ENCODE results near the gene MEIS2. TPM values are rescaled to one million over a fixed set of nuclear protein-coding genes. Genes with fewer than 3 reads are reported as not detected.
A peak's percentile ranks its signal among the peaks of the same experiment; 100 is the strongest.

Gene MEIS2
- total RNA-seq, 1 donor, result 73.0 TPM

GRCh38 chr15:37105029-37105428, 4.7 kb upstream of the MEIS2 start:
- no peak overlapping the region for H3K4me3 ChIP-seq (ENCODE audit: low read depth, low read length)
- TF ChIP-seq CTCF (IDR thresholded peaks at IDR 0.05; ENCODE audit: insufficient read depth, low read depth, low read length), result no peak
- no peak for DNase-seq (ENCODE audit: low read depth)

- no peak for TF ChIP-seq CTCF (IDR thresholded peaks at IDR 0.05; ENCODE audit: insufficient read depth, low read depth, low read length)
- H3K4me3 ChIP-seq (ENCODE audit: low read depth, low read length), result peak overlapping the region; percentile 18
- DNase-seq (ENCODE audit: low read depth), result no peak
Measured at GRCh38 chr15:37104424-37104981, 4.2 kb upstream of the MEIS2 start.

GRCh38 chr15:37103475-37104423, 3.4 kb upstream of the MEIS2 start:
- DNase-seq (ENCODE audit: low read depth), result no peak
- TF ChIP-seq CTCF (IDR thresholded peaks at IDR 0.05; ENCODE audit: insufficient read depth, low read depth, low read length), result no peak
- peak overlapping the region; percentile 95 for H3K4me3 ChIP-seq (ENCODE audit: low read depth, low read length)

- DNase-seq (ENCODE audit: low read depth), result no peak
- peak overlapping the region; percentile 95 for H3K4me3 ChIP-seq (ENCODE audit: low read depth, low read length)
Measured at GRCh38 chr15:37103163-37103435, 2.8 kb upstream of the MEIS2 start.

GRCh38 chr15:37102305-37103162, 2.2 kb upstream of the MEIS2 start:
- no peak for TF ChIP-seq CTCF (IDR thresholded peaks at IDR 0.05; ENCODE audit: insufficient read depth, low read depth, low read length)
- DNase-seq (ENCODE audit: low read depth), result peak; percentile 56

More at GRCh38 chr15:37103163-37103435, 2.8 kb upstream of the MEIS2 start:
- TF ChIP-seq CTCF (IDR thresholded peaks at IDR 0.05; ENCODE audit: insufficient read depth, low read depth, low read length), result no peak

GRCh38 chr15:37101980-37102304, 1.6 kb upstream of the MEIS2 start:
- TF ChIP-seq CTCF (IDR thresholded peaks at IDR 0.05; ENCODE audit: insufficient read depth, low read depth, low read length), result no peak
- DNase-seq (ENCODE audit: low read depth), result peak; percentile 67
- peak overlapping the region; percentile 95 for H3K4me3 ChIP-seq (ENCODE audit: low read depth, low read length)

More at GRCh38 chr15:37102305-37103162, 2.2 kb upstream of the MEIS2 start:
- peak overlapping the region; percentile 95 for H3K4me3 ChIP-seq (ENCODE audit: low read depth, low read length)

Measured in fibroblast of villous mesenchyme (primary cell).